Measurements from ENCODE around the gene CIB2. TPM values are rescaled to one million over a fixed set of nuclear protein-coding genes. Genes with fewer than 3 reads are reported as not detected.

CIB2 gene
- total RNA-seq, 1 experiment from 2014 or later, result 17.3 TPM

DNA sequence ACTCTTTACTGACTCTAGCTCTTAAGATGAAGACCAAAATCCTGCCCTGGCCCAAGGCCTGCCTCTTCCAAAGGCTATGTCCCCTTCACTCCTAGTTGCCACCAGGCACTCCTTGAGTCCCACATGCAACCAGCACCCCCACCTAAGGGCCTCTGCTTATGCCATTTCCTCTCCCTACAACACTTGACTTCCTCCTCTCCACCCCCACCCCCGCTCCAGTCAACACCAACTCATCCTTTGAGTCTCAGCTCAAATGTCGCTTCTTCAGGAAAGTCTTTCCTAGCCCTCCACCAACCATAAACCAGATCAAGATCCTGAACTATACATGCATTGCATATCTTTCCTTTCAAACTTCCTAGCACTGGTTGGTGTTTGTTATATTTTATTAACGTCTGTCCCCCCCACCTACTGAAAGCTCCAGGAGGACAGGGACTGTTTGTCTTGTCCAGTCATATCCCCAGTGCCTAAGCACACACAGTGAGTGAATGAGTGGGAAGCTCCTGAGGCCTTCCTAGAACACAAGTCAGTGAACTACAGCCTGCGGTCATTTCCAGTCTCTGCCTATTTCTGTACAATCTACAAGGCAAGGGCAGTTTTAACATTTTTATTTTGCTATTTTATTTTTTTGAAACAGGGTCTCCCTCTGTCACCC, 61.1 kb downstream of the CIB2 start:
- Histone ChIP-seq H3K9me3 (ENCODE audit: control insufficient read depth in 1 of 2, insufficient read depth in 1 of 2, low read depth in 1 of 2, low read length in 2 of 2) (no peaks in the 10 kb centered on the region), H3K4me2 (ENCODE audit: low read length) (no peak overlapping the region), H3K4me3 (replicated peaks in 1 of 2; ENCODE audit: low read depth in 1 of 2, low read length in 2 of 2) (no peak overlapping the region), H3K27me3 (ENCODE audit: insufficient read depth, low read length) (no peaks in the 10 kb centered on the region), H3K9me2 (ENCODE audit: insufficient read depth) (no peaks in the 10 kb centered on the region), H3K9ac (ENCODE audit: low read length) (no peak overlapping the region), H4K20me1 (ENCODE audit: insufficient read depth) (no peaks in the 10 kb centered on the region), H3K27ac (ENCODE audit: low read depth, low read length) (no peak overlapping the region), H3K36me3 (ENCODE audit: control insufficient read depth in 1 of 2, insufficient read depth in 2 of 2, low read length in 2 of 2) (no peaks in the 10 kb centered on the region; a peak in 1 of 4 replicates), H3K4me1 (ENCODE audit: control insufficient read depth in 1 of 2, insufficient read depth in 2 of 2, low read length in 2 of 2) (peaks cover 8 to 14% of the 10 kb centered on the region in 2 experiments; a peak in 2 of 4 replicates), H3K79me2 (ENCODE audit: insufficient read depth, low read length) (peaks cover 36% of the 10 kb centered on the region; the same call in 1 of the 2 replicates), H2AFZ (ENCODE audit: low read depth, low read length, poor library complexity, severe bottlenecking) (no peak overlapping the region)
- DNase-seq (ENCODE audit: low read depth, low spot score) (no peak), ATAC-seq (no peak)
- POLR2A ChIA-PET, result no interaction called here
- TF ChIP-seq SRF (IDR thresholded peaks at IDR 0.05; ENCODE audit: low read depth) (no peak), CBX3 (IDR thresholded peaks at IDR 0.05; ENCODE audit: low read depth) (no peak), SP1 (IDR thresholded peaks at IDR 0.05; ENCODE audit: low read depth) (no peak), TCF7L2 (IDR thresholded peaks at IDR 0.05; ENCODE audit: borderline replicate concordance, extremely low read depth, insufficient read depth, insufficient read length) (no peak), POLR2AphosphoS5 (IDR thresholded peaks at IDR 0.05; ENCODE audit: low read depth, low read length) (no peak), YY1 (IDR thresholded peaks at IDR 0.05; ENCODE audit: extremely low read depth, insufficient replicate concordance, low read depth, low read length) (no peak), ELF1 (IDR thresholded peaks at IDR 0.05; ENCODE audit: borderline replicate concordance, low read depth) (no peak), POLR2A (IDR thresholded peaks at IDR 0.05; ENCODE audit: borderline replicate concordance, extremely low read depth, insufficient read depth, insufficient read length) (no peak), EZH2 (IDR thresholded peaks at IDR 0.05) (no peak)
- CTCF ChIA-PET, result no interaction called here
- RAD21 ChIA-PET (ENCODE audit: low non-redundant PET in 1 of 2, low total read pairs in 2 of 2, uncharacterized antibody in 2 of 2, unreplicated experiment in 2 of 2), result no interaction called here
- no TSS peak for BruUV-seq (replicated peaks)
- intact Hi-C loops (cut with micrococcal nuclease), result no loop called here

DNA sequence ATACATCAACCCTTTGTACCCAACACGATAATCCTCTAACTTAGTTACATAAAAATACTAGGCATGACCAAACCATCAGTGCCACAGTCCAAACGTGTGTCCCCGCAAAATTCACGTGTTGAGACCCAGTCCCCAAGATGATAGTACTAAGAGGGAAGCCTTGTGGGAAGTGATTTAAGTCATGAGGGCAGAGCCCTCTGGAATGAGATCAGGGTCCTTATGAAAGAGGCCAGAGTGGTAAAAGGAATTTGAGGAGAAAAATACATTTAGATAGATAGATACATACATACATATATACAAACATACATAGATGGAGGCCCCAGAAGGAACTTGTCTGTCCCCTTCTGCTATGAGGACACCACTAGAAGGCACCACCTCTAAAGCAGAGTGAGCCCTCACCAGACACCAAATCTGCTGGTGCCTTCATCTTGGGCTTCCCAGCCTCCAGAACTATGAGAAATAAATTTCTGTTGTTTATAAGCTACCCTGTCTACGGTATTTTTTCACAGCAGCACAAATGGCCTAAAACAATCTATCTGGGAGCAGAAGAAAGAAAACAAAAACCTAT, 61.7 kb downstream of the CIB2 start:
- ChIA-PET POLR2A (no interaction called here), CTCF (no interaction called here), RAD21 (ENCODE audit: low non-redundant PET in 1 of 2, low total read pairs in 2 of 2, uncharacterized antibody in 2 of 2, unreplicated experiment in 2 of 2) (no interaction called here)
- Histone ChIP-seq H2AFZ (ENCODE audit: low read depth, low read length, poor library complexity, severe bottlenecking) (no peak overlapping the region), H3K36me3 (ENCODE audit: control insufficient read depth in 1 of 2, insufficient read depth in 2 of 2, low read length in 2 of 2) (no peaks in the 10 kb centered on the region; a peak in 1 of 4 replicates), H3K9ac (ENCODE audit: low read length) (no peak overlapping the region), H3K4me3 (replicated peaks in 1 of 2; ENCODE audit: low read depth in 1 of 2, low read length in 2 of 2) (no peak overlapping the region), H3K4me2 (ENCODE audit: low read length) (no peak overlapping the region), H3K79me2 (ENCODE audit: insufficient read depth, low read length) (peaks cover 38% of the 10 kb centered on the region; the same call in 1 of the 2 replicates), H3K4me1 (ENCODE audit: control insufficient read depth in 1 of 2, insufficient read depth in 2 of 2, low read length in 2 of 2) (peaks cover 8 to 14% of the 10 kb centered on the region in 2 experiments; a peak in 2 of 4 replicates), H3K27ac (ENCODE audit: low read depth, low read length) (no peak overlapping the region), H3K9me3 (ENCODE audit: control insufficient read depth in 1 of 2, insufficient read depth in 1 of 2, low read depth in 1 of 2, low read length in 2 of 2) (no peaks in the 10 kb centered on the region), H4K20me1 (ENCODE audit: insufficient read depth) (no peaks in the 10 kb centered on the region), H3K27me3 (ENCODE audit: insufficient read depth, low read length) (no peaks in the 10 kb centered on the region), H3K9me2 (ENCODE audit: insufficient read depth) (no peaks in the 10 kb centered on the region)
- ATAC-seq, result no peak
- intact Hi-C loops (cut with micrococcal nuclease), result no loop called here
- no TSS peak for BruUV-seq (replicated peaks)
- DNase-seq (ENCODE audit: low read depth, low spot score), result no peak
- TF ChIP-seq, protein P1, sequence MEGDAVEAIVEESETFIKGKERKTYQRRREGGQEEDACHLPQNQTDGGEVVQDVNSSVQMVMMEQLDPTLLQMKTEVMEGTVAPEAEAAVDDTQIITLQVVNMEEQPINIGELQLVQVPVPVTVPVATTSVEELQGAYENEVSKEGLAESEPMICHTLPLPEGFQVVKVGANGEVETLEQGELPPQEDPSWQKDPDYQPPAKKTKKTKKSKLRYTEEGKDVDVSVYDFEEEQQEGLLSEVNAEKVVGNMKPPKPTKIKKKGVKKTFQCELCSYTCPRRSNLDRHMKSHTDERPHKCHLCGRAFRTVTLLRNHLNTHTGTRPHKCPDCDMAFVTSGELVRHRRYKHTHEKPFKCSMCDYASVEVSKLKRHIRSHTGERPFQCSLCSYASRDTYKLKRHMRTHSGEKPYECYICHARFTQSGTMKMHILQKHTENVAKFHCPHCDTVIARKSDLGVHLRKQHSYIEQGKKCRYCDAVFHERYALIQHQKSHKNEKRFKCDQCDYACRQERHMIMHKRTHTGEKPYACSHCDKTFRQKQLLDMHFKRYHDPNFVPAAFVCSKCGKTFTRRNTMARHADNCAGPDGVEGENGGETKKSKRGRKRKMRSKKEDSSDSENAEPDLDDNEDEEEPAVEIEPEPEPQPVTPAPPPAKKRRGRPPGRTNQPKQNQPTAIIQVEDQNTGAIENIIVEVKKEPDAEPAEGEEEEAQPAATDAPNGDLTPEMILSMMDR (IDR thresholded peaks at IDR 0.05 in 2 of 3, conservative IDR thresholded peaks at IDR 0.05 in 1 of 3; ENCODE audit: borderline replicate concordance in 1 of 3, insufficient read depth in 1 of 3, low read depth in 2 of 3, low read length in 2 of 3), result no peak

Measured in HCT116 (cell line).